Thyroid gland (tissue), 4 donors: ENCODE results near the gene MOAP1. TPM values are rescaled to one million over a fixed set of nuclear protein-coding genes. Genes with fewer than 3 reads are reported as not detected.

Experiments
- DNase-seq, 2 donors: peaks; one replicate each; pipeline ENCODE4 v3.0.0-alpha.2; 2019
- H3K27ac ChIP-seq, 3 donors: fragments of 200-600 bp; sonication (generic); 1 replicate in 2 of 3; 2 replicates in 1 of 3; pipeline ENCODE4 v1.5.1; 2016 to 2019; ENCODE audit warnings: mild to moderate bottlenecking in 1 of 3, moderate library complexity in 1 of 3
- H3K27me3 ChIP-seq: fragments of 200-600 bp; sonication (generic); one replicate; pipeline ENCODE4 v1.5.1; 2019
- H3K36me3 ChIP-seq, 2 donors: fragments of 200-600 bp; sonication (generic); one replicate each; pipeline ENCODE4 v1.5.1; 2016 to 2019
- H3K4me1 ChIP-seq, 2 donors: fragments of 200-600 bp; sonication (generic); one replicate each; pipeline ENCODE4 v1.5.1; 2017 to 2019
- H3K4me3 ChIP-seq, 3 donors: fragments of 200-600 bp; sonication (generic); replicated peaks in 1 of 3; 1 replicate in 2 of 3; 2 replicates in 1 of 3; pipeline ENCODE4 v1.5.1; 2016; ENCODE audit warnings: mild to moderate bottlenecking in 1 of 3
- H3K9me3 ChIP-seq: fragments of 200-600 bp; sonication (generic); one replicate; pipeline ENCODE4 v1.5.1; 2017
- POLR2A ChIP-seq, 2 donors: fragments of 450-650 bp; IDR thresholded peaks; one replicate each; pipeline ENCODE4 v1.6.1; 2017; ENCODE audit warnings: antibody characterized with exemption in 2 of 2, mild to moderate bottlenecking in 2 of 2, moderate library complexity in 1 of 2
- WGBS, 2 donors: methylation state at CpG; one replicate each; pipeline ENCODE4 v1.1.5; 2017; 5-methylcytosine and 5-hydroxymethylcytosine counted together
- intact Hi-C: fragments of 100-400 bp; cut with DNase I; formaldehyde crosslinking; loops from one replicate; pipeline ENCODE4 v1.15.1; 2023
- total RNA-seq, 4 donors: library from RNA; depleted of rRNA; stranded (reverse); fragments of >200 nt; gene quantifications; one replicate each; pipeline ENCODE4 v1.2.3, GENCODE V29; 2016
- TF ChIP-seq, protein P1 (sequence below), 6 experiments: fragments of 200-600 bp in 3 of 6; fragments of 450-650 bp in 3 of 6; sonication (generic) in 3 of 6; IDR thresholded peaks; one replicate each; pipeline ENCODE4 v1.5.1; 2016 to 2019; ENCODE audit warnings: antibody characterized with exemption in 6 of 6, mild to moderate bottlenecking in 2 of 6, inconsistent platforms in 1 of 6, moderate library complexity in 1 of 6

MOAP1 gene
- total RNA-seq, 4 donors from 2014 or later, result 34.1 to 48.2 (median 41.5) TPM

DNA sequence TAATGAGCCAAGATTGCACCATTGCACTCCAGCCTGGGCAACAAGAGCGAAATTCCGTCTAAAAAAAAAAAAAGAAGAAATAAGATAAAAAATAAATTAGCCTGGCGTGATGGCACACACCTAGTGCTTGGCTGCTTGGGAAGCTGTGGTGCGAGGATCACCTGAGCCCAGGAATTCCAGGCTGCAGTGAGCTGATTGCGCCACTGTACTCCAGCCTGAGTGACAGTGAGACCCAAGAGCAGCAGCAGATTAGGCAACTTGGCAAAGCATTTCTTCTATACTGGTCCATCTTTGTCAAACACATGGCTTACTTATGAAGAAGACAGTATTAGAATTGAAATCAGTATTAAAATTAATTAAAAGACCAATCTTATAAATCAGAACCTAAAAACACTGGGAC is 15.9 kb upstream of the MOAP1 start:
- Histone ChIP-seq H3K36me3 (no peaks in the 10 kb centered on the region), H3K27me3 (no peaks in the 10 kb centered on the region), H3K4me3 (no peak overlapping the region), H3K9me3 (no peaks in the 10 kb centered on the region), H3K27ac (no peak overlapping the region), H3K4me1 (peaks cover 0 to 5% of the 10 kb centered on the region in 2 donors)
- WGBS, 2 donors, result 95 to 97% methylated on average over 5 of the region's 5 CpGs
- intact Hi-C loops, result no loop called here
- no peak for TF ChIP-seq POLR2A (IDR thresholded peaks at IDR 0.05)
- TF ChIP-seq, protein P1, sequence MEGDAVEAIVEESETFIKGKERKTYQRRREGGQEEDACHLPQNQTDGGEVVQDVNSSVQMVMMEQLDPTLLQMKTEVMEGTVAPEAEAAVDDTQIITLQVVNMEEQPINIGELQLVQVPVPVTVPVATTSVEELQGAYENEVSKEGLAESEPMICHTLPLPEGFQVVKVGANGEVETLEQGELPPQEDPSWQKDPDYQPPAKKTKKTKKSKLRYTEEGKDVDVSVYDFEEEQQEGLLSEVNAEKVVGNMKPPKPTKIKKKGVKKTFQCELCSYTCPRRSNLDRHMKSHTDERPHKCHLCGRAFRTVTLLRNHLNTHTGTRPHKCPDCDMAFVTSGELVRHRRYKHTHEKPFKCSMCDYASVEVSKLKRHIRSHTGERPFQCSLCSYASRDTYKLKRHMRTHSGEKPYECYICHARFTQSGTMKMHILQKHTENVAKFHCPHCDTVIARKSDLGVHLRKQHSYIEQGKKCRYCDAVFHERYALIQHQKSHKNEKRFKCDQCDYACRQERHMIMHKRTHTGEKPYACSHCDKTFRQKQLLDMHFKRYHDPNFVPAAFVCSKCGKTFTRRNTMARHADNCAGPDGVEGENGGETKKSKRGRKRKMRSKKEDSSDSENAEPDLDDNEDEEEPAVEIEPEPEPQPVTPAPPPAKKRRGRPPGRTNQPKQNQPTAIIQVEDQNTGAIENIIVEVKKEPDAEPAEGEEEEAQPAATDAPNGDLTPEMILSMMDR (IDR thresholded peaks at IDR 0.05), result no peak
- no peak for DNase-seq

DNA sequence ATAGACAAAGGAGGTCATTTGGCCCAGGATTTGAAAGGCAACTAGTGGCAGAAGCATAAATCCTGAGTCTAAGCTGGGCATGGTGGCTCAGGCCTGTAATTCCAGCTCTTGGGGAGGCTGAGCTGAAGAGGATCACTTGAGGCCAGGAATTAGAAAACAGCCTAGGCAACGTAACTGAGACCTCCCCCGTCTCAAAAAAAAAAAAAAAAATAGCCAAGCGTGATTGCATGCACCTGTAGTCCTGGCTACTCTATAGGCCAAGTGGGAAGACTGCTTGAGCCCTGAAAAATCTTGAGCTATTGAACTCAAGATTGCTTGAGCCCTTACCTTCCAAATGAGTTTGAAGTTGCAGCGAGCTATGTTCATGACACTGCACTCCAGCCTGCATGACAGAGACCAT is 14.3 kb upstream of the MOAP1 start:
- no peak overlapping the region for H3K4me3 ChIP-seq
- intact Hi-C loops, result no loop called here
- no peaks in the 10 kb centered on the region for H3K9me3 ChIP-seq
- TF ChIP-seq POLR2A (IDR thresholded peaks at IDR 0.05), result no peak
- TF ChIP-seq, protein P1 (IDR thresholded peaks at IDR 0.05), result no peak
- no peak for DNase-seq
- H3K27ac ChIP-seq, result no peak overlapping the region
- no peaks in the 10 kb centered on the region for H3K36me3 ChIP-seq
- WGBS, 2 donors, result 90 to 91% methylated on average over 4 of the region's 4 CpGs
- H3K4me1 ChIP-seq, result no peaks in the 10 kb centered on the region
- H3K27me3 ChIP-seq, result no peaks in the 10 kb centered on the region

DNA sequence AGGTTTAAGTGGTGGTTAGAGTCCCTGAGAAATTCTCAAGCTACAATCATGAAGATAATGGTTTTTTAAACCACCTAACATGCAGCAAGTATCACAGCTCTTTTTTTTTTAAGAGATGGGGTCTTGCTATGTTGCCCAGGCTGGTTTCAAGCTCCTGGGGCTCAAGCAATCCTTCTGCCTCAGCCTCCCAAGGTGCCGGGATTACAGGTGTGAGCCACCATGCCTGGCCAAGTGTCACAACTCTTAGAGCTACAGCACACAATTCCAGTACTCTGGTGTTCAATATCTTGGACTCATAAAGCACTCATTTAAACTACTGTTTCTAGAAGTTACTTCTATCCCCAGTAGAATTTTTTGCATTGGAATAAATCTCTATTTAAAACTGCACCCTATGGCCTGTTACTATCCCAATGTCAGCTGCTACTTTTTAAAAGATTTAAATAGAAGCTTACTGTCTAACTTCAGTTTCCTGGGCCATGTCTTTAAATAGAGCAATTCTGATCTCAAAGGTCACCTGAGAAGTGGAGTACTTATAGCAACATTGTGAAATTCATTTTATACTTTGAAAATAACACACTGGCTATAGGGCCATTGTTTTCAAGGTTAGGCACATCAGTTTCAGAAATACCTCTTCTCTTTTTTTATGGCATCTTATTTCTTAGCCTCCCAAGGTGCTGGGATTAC is 10.8 kb upstream of the MOAP1 start:
- H3K36me3 ChIP-seq, result no peaks in the 10 kb centered on the region
- H3K4me1 ChIP-seq, result no peaks in the 10 kb centered on the region
- intact Hi-C loops, result no loop called here
- no peaks in the 10 kb centered on the region for H3K9me3 ChIP-seq
- H3K27me3 ChIP-seq, result no peaks in the 10 kb centered on the region
- H3K4me3 ChIP-seq, result no peak overlapping the region
- DNase-seq, result no peak
- H3K27ac ChIP-seq, result no peak overlapping the region
- no peak for TF ChIP-seq POLR2A (IDR thresholded peaks at IDR 0.05)
- TF ChIP-seq, protein P1 (IDR thresholded peaks at IDR 0.05), result no peak
- 95 to 100% methylated on average over 1 of the region's 1 CpG for WGBS, 2 donors

DNA sequence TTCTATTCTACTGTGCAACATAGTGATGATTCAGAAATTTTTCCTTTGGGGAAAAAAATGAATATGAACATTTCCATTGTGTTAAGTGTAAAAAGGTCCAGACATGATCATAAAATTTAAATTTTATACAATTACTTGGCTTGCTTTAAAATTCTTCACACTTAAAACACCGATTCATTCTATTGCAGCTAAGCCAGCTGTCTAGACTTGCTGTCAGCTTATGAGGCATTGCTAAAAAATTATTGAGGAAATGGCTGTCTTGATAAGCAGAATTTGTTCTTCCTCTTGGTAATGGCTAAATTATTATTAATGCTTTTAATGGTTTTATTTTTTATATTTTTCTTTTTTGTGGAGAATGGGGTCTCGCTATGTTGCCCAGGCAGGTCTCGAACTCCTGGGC is 2.3 kb upstream of the MOAP1 start:
- WGBS, 2 donors, result 96% methylated on average over 3 of the region's 3 CpGs
- no peak overlapping the region for H3K27ac ChIP-seq
- peaks cover 17 to 23% of the 10 kb centered on the region in 2 donors for H3K4me1 ChIP-seq
- TF ChIP-seq, protein P1 (IDR thresholded peaks at IDR 0.05), result no peak
- no peak for TF ChIP-seq POLR2A (IDR thresholded peaks at IDR 0.05)
- no peaks in the 10 kb centered on the region for H3K9me3 ChIP-seq
- DNase-seq, result no peak
- no peaks in the 10 kb centered on the region for H3K36me3 ChIP-seq
- no peaks in the 10 kb centered on the region for H3K27me3 ChIP-seq
- H3K4me3 ChIP-seq, result no peak overlapping the region
- intact Hi-C loops, result no loop called here

DNA sequence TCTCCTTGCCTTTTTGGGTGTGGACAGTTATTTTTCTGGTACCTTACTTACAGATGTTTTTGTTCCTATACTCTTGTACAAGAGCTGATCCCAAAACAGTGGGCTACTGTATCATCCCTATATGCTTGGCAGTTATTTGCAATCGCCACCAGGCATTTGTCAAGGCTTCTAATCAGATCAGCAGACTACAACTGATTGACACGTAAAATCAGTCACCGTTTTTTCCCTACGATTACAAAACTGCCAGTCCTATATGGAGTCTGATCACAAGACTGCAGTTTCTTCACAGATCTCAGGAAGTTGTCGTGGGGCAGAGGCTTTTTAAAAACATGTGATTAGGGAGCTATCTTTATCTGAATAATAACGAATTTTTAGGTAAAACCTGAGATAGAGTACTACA is 1.8 kb upstream of the MOAP1 start:
- peaks cover 17 to 23% of the 10 kb centered on the region in 2 donors for H3K4me1 ChIP-seq
- H3K27me3 ChIP-seq, result no peaks in the 10 kb centered on the region
- H3K36me3 ChIP-seq, result no peaks in the 10 kb centered on the region
- H3K27ac ChIP-seq, result no peak overlapping the region
- DNase-seq, result no peak
- no peaks in the 10 kb centered on the region for H3K9me3 ChIP-seq
- no peak overlapping the region for H3K4me3 ChIP-seq
- TF ChIP-seq, protein P1 (IDR thresholded peaks at IDR 0.05), result no peak
- no peak for TF ChIP-seq POLR2A (IDR thresholded peaks at IDR 0.05)
- WGBS, 2 donors, result 89 to 94% methylated on average over 6 of the region's 6 CpGs
- intact Hi-C loops, result no loop called here
